ENCODE results near the gene KPTN. TPM values are rescaled to one million over a fixed set of nuclear protein-coding genes. Genes with fewer than 3 reads are reported as not detected.

Gene KPTN
- total and polyA plus RNA-seq, 2 of the 13 experiments (the other 11 are each of a cell fraction or from before 2014, with no cell fraction given): 9.1 to 13.3 TPM

- TF ChIP-seq MIER3 (CRISPR knock-in tag; IDR thresholded peaks at IDR 0.05; ENCODE audit: borderline replicate concordance) (no peak), E2F5 (CRISPR knock-in tag; conservative IDR thresholded peaks at IDR 0.05) (no peak), MTF2 (CRISPR knock-in tag; IDR thresholded peaks at IDR 0.05; ENCODE audit: borderline replicate concordance) (no peak), RARA (CRISPR knock-in tag; IDR thresholded peaks at IDR 0.05) (no peak), ARID5B (CRISPR knock-in tag; IDR thresholded peaks at IDR 0.05) (no peak), ZKSCAN5 (CRISPR knock-in tag; IDR thresholded peaks at IDR 0.05) (no peak), ZNF781 (CRISPR knock-in tag; IDR thresholded peaks at IDR 0.05; ENCODE audit: borderline replicate concordance, not compliant biosample characterization) (no peak), MAF1 (CRISPR knock-in tag; IDR thresholded peaks at IDR 0.05; ENCODE audit: borderline replicate concordance) (no peak), ZNF558 (CRISPR knock-in tag; IDR thresholded peaks at IDR 0.05; ENCODE audit: borderline replicate concordance) (no peak), MYPOP (CRISPR knock-in tag; IDR thresholded peaks at IDR 0.05) (no peak), PAX8 (CRISPR knock-in tag; IDR thresholded peaks at IDR 0.05; ENCODE audit: borderline replicate concordance) (no peak), U2AF1 (optimal IDR thresholded peaks at IDR 0.05; ENCODE audit: low read depth, low read length) (no peak), ZNF230 (CRISPR knock-in tag; IDR thresholded peaks at IDR 0.05) (no peak)
- TF ChIP-seq, protein P1, sequence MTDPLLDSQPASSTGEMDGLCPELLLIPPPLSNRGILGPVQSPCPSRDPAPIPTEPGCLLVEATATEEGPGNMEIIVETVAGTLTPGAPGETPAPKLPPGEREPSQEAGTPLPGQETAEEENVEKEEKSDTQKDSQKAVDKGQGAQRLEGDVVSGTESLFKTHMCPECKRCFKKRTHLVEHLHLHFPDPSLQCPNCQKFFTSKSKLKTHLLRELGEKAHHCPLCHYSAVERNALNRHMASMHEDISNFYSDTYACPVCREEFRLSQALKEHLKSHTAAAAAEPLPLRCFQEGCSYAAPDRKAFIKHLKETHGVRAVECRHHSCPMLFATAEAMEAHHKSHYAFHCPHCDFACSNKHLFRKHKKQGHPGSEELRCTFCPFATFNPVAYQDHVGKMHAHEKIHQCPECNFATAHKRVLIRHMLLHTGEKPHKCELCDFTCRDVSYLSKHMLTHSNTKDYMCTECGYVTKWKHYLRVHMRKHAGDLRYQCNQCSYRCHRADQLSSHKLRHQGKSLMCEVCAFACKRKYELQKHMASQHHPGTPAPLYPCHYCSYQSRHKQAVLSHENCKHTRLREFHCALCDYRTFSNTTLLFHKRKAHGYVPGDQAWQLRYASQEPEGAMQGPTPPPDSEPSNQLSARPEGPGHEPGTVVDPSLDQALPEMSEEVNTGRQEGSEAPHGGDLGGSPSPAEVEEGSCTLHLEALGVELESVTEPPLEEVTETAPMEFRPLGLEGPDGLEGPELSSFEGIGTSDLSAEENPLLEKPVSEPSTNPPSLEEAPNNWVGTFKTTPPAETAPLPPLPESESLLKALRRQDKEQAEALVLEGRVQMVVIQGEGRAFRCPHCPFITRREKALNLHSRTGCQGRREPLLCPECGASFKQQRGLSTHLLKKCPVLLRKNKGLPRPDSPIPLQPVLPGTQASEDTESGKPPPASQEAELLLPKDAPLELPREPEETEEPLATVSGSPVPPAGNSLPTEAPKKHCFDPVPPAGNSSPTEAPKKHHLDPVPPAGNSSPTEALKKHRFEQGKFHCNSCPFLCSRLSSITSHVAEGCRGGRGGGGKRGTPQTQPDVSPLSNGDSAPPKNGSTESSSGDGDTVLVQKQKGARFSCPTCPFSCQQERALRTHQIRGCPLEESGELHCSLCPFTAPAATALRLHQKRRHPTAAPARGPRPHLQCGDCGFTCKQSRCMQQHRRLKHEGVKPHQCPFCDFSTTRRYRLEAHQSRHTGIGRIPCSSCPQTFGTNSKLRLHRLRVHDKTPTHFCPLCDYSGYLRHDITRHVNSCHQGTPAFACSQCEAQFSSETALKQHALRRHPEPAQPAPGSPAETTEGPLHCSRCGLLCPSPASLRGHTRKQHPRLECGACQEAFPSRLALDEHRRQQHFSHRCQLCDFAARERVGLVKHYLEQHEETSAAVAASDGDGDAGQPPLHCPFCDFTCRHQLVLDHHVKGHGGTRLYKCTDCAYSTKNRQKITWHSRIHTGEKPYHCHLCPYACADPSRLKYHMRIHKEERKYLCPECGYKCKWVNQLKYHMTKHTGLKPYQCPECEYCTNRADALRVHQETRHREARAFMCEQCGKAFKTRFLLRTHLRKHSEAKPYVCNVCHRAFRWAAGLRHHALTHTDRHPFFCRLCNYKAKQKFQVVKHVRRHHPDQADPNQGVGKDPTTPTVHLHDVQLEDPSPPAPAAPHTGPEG (CRISPR knock-in tag; IDR thresholded peaks at IDR 0.05): no peak
- TF ChIP-seq, protein P2, sequence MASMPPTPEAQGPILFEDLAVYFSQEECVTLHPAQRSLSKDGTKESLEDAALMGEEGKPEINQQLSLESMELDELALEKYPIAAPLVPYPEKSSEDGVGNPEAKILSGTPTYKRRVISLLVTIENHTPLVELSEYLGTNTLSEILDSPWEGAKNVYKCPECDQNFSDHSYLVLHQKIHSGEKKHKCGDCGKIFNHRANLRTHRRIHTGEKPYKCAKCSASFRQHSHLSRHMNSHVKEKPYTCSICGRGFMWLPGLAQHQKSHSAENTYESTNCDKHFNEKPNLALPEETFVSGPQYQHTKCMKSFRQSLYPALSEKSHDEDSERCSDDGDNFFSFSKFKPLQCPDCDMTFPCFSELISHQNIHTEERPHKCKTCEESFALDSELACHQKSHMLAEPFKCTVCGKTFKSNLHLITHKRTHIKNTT (CRISPR knock-in tag; IDR thresholded peaks at IDR 0.05): no peak
These were observed 12.1 kb downstream of the KPTN start, which contains the start of gene SLC8A2 (continued) for GRCh38 chr19:47471733-47472457.
